Suprapubic skin (tissue), 4 donors: Measurements from ENCODE around the gene ATP11A. TPM values are rescaled to one million over a fixed set of nuclear protein-coding genes. Genes with fewer than 3 reads are reported as not detected.

Source experiments
- DNase-seq, 2 donors: peaks; one replicate each; pipeline ENCODE4 v3.0.0-alpha.2; 2019; ENCODE audit warnings: low spot score in 2 of 2
- H3K27ac ChIP-seq: fragments of 200-600 bp; sonication (generic); one replicate; pipeline ENCODE4 v1.5.1; 2019
- H3K27me3 ChIP-seq: fragments of 200-600 bp; sonication (generic); one replicate; pipeline ENCODE4 v1.5.1; 2019
- H3K36me3 ChIP-seq: fragments of 200-600 bp; sonication (generic); one replicate; pipeline ENCODE4 v1.5.1; 2019
- H3K4me1 ChIP-seq: fragments of 200-600 bp; sonication (generic); one replicate; pipeline ENCODE4 v1.5.1; 2019
- H3K4me3 ChIP-seq: fragments of 200-600 bp; sonication (generic); one replicate; pipeline ENCODE4 v1.5.1; 2019; ENCODE audit warnings: mild to moderate bottlenecking
- H3K9me3 ChIP-seq: fragments of 200-600 bp; sonication (generic); one replicate; pipeline ENCODE4 v1.5.1; 2019
- CTCF ChIP-seq, 2 donors: fragments of 200-600 bp in 1 of 2; fragments of 450-650 bp in 1 of 2; sonication (generic) in 1 of 2; IDR thresholded peaks; one replicate each; pipeline ENCODE4 v1.5.1; 2016 to 2019; ENCODE audit warnings: antibody characterized with exemption in 2 of 2, mild to moderate bottlenecking in 1 of 2, moderate library complexity in 1 of 2
- EP300 ChIP-seq: sonication (generic); formaldehyde crosslinking; IDR thresholded peaks from one replicate; pipeline ENCODE4 v1.6.1; 2017; ENCODE audit warnings: antibody characterized with exemption
- POLR2A ChIP-seq, 2 donors: fragments of 450-650 bp; IDR thresholded peaks; one replicate each; pipeline ENCODE4 v1.6.1; 2017; ENCODE audit warnings: antibody characterized with exemption in 2 of 2, mild to moderate bottlenecking in 2 of 2, moderate library complexity in 2 of 2
- POLR2AphosphoS5 ChIP-seq, 3 donors: sonication (generic); formaldehyde crosslinking; IDR thresholded peaks; one replicate each; pipeline ENCODE4 v1.6.1; 2017; ENCODE audit warnings: antibody characterized with exemption in 3 of 3
- WGBS: methylation state at CpG from one replicate; pipeline ENCODE4 v1.1.5; 2018; 5-methylcytosine and 5-hydroxymethylcytosine counted together
- total RNA-seq, 4 donors: library from RNA; depleted of rRNA; stranded (reverse); fragments of >200 nt; gene quantifications; one replicate each; pipeline ENCODE4 v1.1.0, GENCODE V29; 2016

The ATP11A gene
- total RNA-seq, 4 donors from 2014 or later, result 22.8 to 51.0 (median 39.8) TPM

DNA sequence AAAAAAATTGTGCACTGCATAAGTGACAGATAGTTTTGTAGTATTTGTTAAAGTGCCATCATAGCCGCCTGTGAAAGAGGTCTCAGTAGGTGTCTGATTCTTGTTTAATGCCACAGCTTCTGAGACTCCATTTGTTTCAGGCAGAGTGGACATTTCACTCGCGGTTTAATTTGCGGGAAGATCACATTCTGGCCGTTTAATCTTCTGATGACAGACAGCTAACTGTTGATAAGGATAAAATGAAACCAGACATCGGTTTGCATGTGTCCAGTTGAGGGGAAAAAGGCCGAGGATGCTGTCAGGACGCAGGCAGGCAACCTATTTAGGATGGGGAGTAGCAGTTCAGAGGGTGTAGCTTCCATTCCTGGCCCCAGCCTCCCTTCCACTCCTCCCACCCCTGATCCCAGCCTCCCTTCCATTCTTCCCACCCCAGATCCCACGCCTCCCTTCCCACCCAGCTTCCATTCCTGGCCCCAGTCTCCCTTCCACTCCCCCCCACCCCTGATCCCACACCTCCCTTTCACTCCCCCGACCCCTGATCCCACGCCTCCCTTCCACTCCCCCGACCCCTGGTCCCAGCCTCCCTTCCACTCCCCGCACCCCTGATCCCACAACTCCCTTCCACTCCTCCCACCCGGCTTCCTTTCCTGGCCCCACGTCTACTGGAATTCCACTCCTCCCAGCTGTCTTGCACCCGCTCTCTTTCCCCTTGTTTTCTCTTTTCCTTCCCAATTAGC, 23.8 kb downstream of the ATP11A start:
- 87% methylated on average over 16 of the region's 16 CpGs for WGBS
- peaks cover 25% of the 10 kb centered on the region for H3K4me1 ChIP-seq
- H3K36me3 ChIP-seq, result no peaks in the 10 kb centered on the region
- H3K27me3 ChIP-seq, result no peaks in the 10 kb centered on the region
- no peaks in the 10 kb centered on the region for H3K9me3 ChIP-seq
- peak; percentile 61 to 77 for DNase-seq
- no peak overlapping the region for H3K4me3 ChIP-seq
- H3K27ac ChIP-seq, result no peak overlapping the region
- TF ChIP-seq CTCF (IDR thresholded peaks at IDR 0.05) (no peak), EP300 (no peak), POLR2A (IDR thresholded peaks at IDR 0.05) (no peak), POLR2AphosphoS5 (IDR thresholded peaks at IDR 0.05) (no peak)

- H3K27ac ChIP-seq, result no peak overlapping the region
- H3K27me3 ChIP-seq, result no peaks in the 10 kb centered on the region
- TF ChIP-seq CTCF (IDR thresholded peaks at IDR 0.05) (no peak), EP300 (no peak), POLR2A (IDR thresholded peaks at IDR 0.05) (no peak), POLR2AphosphoS5 (IDR thresholded peaks at IDR 0.05) (no peak)
- peaks cover 25% of the 10 kb centered on the region for H3K4me1 ChIP-seq
- no peaks in the 10 kb centered on the region for H3K9me3 ChIP-seq
- no peak overlapping the region for H3K4me3 ChIP-seq
- peaks cover 4% of the 10 kb centered on the region for H3K36me3 ChIP-seq
- peak; percentile 55 to 63 for DNase-seq
- 95% methylated on average over 23 of the region's 23 CpGs for WGBS
These were observed 24.7 kb downstream of the ATP11A start for GRCh38 chr13:112714376-112715174.

- H3K27ac ChIP-seq, result no peak overlapping the region
- no peak overlapping the region for H3K4me3 ChIP-seq
- DNase-seq, result peak; percentile 55 to 71
- peaks cover 4% of the 10 kb centered on the region for H3K36me3 ChIP-seq
- no peaks in the 10 kb centered on the region for H3K27me3 ChIP-seq
- H3K4me1 ChIP-seq, result peaks cover 24% of the 10 kb centered on the region
- H3K9me3 ChIP-seq, result no peaks in the 10 kb centered on the region
- TF ChIP-seq CTCF (IDR thresholded peaks at IDR 0.05) (no peak), POLR2AphosphoS5 (IDR thresholded peaks at IDR 0.05) (no peak), EP300 (no peak), POLR2A (IDR thresholded peaks at IDR 0.05) (no peak)
- 83% methylated on average over 4 of the region's 5 CpGs for WGBS
These were observed 25.4 kb downstream of the ATP11A start for GRCh38 chr13:112715210-112715609.

DNA sequence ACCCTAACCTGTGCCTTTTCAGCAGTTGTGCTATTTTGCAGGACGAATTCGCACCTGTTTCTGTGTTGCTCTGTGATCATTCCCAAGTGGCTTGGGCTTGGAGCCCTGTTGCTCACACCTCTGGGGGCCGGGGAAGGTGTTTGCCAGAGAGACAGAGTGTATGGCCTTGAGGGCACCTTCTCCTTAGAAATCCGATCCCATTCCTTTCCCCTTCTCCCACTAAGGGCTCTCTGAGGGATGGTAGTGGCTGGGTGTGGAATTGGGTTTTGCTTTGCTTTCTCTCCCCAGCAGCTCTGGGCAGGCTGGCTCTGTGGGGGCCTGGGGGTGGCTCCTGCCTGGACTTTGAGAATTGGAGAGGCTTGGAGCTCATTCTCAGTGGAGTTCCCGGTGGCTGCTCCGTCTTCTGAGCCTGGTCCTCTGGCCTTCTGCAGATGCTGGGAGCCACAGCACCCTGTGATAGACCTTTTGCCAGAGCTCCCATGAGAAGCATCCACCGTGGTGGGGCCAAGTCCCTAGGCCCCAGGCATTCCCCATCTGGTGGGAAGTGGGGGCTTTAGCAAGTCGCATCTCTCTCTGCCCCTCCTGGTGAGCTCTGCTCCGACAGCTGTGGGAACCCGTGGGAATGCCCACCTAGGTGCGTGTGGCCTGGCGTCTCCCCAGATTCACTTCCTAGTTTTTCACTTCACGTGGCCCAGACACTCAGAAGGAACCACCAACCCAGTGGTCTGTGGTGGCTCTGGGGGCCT, 26.1 kb downstream of the ATP11A start:
- H3K36me3 ChIP-seq, result peaks cover 4% of the 10 kb centered on the region
- no peaks in the 10 kb centered on the region for H3K9me3 ChIP-seq
- no peaks in the 10 kb centered on the region for H3K27me3 ChIP-seq
- WGBS, result 74% methylated on average over 6 of the region's 13 CpGs
- H3K4me1 ChIP-seq, result peaks cover 17% of the 10 kb centered on the region
- peak; percentile 33 to 65 for DNase-seq
- H3K4me3 ChIP-seq, result no peak overlapping the region
- TF ChIP-seq EP300 (no peak), POLR2A (IDR thresholded peaks at IDR 0.05) (no peak), POLR2AphosphoS5 (IDR thresholded peaks at IDR 0.05) (no peak), CTCF (IDR thresholded peaks at IDR 0.05) (no peak)
- H3K27ac ChIP-seq, result no peak overlapping the region
